C4-2B (cell line): ENCODE results near the gene VPS35L.

Experiments
- H3K27ac ChIP-seq: fragments of 450-650 bp; 2 replicates; pipeline ENCODE4 v1.5.1; 2017
- ZFX ChIP-seq: fragments of 450-650 bp; IDR thresholded peaks from 2 replicates; pipeline ENCODE4 v1.6.1; 2017
- TF ChIP-seq, protein P1 (sequence below): fragments of 450-650 bp; conservative IDR thresholded peaks from 2 replicates; pipeline ENCODE4 v1.5.1; 2017; ENCODE audit warnings: mild to moderate bottlenecking

VPS35L gene

DNA sequence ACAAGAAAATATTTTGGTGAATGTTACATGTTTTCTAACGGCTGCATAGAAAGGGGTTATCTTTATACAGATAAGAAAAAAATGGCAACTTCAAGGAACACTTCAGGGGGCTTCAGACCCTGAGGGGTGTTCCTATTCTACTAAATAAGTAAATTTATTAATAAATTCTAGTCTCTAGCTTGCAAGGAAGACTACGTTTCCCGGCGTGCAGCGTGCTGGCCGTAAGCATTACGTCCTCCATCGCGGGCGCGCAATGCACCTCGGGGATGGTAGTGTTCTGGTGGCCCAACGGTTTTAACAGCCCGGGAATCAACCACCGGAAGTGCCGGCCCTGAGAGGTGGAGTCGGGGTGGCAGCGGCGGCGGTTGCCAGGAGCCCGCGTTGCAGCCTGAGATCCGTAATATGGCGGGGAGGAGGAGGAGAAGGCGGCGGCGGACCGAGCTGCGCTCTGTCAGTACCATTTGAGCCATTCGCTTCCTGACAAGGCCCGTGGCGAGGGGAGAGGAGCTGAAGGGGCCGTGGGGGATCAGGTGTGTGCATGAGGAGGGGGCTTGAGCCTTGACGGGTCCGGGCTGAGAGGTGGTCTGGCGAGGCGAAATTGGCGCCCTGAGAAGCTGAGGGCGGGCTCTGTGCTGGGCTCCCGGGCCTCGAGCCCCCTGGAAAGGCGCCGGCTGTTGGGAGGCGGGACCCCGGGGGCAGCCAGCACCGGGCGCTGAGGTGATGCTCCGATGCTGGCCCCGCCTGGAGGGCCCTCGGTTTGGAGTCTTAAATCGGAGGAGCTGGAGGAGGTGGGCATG is 31.7 kb upstream of the VPS35L start, which contains the start of gene CCP110:
TSS of gene CCP110 (plus strand) at position 384 of the 797 bp plus-strand sequence. CDS start 3,940 bp downstream, outside the sequence.
- TF ChIP-seq, protein P1, sequence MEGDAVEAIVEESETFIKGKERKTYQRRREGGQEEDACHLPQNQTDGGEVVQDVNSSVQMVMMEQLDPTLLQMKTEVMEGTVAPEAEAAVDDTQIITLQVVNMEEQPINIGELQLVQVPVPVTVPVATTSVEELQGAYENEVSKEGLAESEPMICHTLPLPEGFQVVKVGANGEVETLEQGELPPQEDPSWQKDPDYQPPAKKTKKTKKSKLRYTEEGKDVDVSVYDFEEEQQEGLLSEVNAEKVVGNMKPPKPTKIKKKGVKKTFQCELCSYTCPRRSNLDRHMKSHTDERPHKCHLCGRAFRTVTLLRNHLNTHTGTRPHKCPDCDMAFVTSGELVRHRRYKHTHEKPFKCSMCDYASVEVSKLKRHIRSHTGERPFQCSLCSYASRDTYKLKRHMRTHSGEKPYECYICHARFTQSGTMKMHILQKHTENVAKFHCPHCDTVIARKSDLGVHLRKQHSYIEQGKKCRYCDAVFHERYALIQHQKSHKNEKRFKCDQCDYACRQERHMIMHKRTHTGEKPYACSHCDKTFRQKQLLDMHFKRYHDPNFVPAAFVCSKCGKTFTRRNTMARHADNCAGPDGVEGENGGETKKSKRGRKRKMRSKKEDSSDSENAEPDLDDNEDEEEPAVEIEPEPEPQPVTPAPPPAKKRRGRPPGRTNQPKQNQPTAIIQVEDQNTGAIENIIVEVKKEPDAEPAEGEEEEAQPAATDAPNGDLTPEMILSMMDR, result no peak
- TF ChIP-seq ZFX, result no peak
- peak within 1 kb of the TSS; percentile 82 for H3K27ac ChIP-seq

DNA sequence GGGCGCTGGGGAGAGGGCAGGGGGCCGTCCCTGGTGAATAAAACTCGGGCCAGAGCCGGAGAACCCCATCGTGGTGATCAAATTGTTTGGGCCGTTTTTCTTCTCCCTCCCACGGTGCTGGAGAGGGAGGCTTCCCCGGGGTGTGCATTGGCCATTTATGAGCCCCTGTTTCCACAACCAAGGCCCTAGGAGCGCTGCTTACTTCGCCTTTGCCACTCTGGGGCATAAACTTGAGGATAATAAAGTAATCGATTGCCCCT is 31.2 kb upstream of the VPS35L start:
- TF ChIP-seq ZFX, result no peak
- TF ChIP-seq, protein P1, result no peak
- peak overlapping the region; percentile 82 for H3K27ac ChIP-seq

DNA sequence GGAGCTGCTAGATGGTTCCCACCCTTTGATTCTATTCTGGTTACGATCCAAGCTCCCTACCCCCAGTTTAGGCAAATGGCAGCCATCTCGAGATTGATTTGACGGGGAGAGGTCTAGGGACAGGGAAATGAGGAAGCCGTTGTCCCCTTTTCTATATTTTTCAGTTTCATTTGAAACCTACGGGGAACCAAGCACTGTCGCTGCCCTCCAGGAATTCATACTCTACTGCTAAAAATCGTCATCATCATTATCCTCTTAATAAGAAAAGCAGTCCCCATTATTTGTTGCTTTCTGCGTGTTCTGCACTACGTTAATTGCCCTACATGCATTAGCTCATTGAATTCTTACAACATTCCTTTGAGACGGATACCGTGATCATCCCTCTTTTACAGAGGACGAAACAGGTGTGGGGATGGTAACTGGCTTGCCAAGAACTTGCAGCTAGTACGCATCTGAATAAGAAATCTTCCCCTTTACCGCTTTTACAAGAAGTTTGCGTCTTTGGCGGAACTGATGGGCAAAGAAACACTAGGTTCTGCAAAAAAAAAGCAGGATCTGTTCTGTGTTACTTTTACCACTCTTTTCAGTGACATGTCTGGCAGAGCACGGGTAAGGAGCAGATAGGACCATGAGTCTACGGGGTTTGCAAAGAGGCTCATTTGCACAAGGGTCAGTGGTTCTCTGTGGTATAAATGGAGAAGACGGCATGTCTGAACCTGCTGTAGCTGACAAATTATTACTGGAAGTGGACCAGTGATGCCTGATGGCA is 30.7 kb upstream of the VPS35L start:
- TF ChIP-seq ZFX, result no peak
- TF ChIP-seq, protein P1, result no peak
- H3K27ac ChIP-seq, result peak overlapping the region; percentile 82

DNA sequence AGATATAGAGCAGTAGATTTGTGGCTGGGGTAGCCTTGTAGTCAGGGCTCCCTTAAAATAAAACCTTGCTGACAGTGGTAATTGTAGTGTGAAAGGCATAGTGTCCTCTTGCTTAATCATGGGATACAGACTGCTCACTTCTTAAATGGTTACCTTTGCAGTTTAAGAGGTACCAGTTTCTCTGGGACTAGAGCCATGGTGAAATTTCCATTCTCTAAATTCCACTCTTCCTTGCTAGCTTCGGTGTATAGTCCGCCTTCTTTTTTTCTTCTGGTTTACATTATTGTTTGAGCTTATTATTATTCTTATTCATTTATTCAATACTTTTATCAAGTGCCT is 30.1 kb upstream of the VPS35L start:
- H3K27ac ChIP-seq, result no peak overlapping the region
- TF ChIP-seq ZFX, result no peak
- TF ChIP-seq, protein P1, result no peak

DNA sequence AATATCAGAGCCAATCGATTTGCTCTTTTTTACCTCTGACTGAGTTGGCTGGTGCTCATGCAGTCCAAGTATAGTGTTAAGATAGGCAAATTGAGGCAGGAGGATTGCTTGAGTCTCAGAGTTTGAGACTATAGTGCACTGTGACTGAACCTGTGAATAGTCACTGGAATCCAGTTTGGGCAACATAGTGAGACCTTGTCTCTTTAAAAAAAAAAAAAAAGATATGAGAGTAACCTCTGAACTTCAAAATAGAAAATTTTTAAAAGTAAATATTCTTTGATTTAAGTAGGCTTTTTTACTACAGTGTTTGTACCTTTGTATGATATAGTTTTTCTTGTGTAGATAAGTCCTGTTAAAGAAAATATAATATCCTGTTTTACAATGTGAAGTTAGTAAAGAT is 28.3 kb upstream of the VPS35L start:
- no peak overlapping the region for H3K27ac ChIP-seq
- TF ChIP-seq, protein P1, result no peak
- no peak for TF ChIP-seq ZFX

DNA sequence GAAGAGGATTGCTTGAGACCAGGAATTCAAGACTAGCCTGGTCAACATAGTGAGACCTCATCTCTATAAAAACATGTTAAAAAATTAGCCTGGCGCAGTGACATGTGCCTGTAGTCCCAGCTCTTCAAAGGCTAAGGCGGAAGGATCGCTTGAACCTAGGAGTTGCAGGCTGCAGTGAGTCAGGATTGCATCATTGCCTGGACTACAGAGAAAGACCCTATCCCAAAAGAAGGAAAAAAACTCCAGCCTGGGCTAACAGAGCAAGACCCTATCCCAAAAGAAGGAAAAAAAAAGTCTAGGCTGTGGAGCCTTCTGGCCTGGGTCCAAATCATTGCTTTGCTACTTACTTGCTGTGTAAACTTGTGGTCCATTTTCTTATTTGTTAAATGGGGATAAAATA is 26.8 kb upstream of the VPS35L start:
- TF ChIP-seq, protein P1, result no peak
- TF ChIP-seq ZFX, result no peak
- H3K27ac ChIP-seq, result no peak overlapping the region

DNA sequence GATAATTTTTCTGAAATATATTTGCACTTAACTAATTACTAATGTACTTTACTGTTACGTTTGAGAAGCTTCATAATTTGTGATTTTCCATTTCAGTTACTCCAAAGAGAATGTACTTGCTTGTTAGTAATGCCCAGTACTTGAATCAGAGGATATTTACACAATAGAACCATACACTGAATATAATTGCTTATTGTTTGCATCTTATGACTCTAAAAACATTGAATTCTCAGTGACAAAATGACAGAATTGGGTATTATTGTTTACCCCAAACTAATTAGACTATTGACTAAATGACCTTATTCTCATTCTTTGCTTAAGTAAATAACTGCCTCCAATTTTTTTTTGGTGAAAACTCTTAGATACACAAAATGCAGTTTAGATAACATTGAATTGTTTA is 22.9 kb upstream of the VPS35L start:
- H3K27ac ChIP-seq, result no peak overlapping the region
- TF ChIP-seq, protein P1, result no peak
- no peak for TF ChIP-seq ZFX
